ENCODE measurements around the gene PTPN2.

- TF ChIP-seq CTCF (IDR thresholded peaks at IDR 0.05; ENCODE audit: borderline replicate concordance, extremely low read depth, low read length, poor library complexity, severe bottlenecking) (peak; percentile 31), EZH2 (IDR thresholded peaks at IDR 0.05; ENCODE audit: borderline replicate concordance, low read depth, low read length, severe bottlenecking) (no peak)
Observed at GRCh38 chr18:12841070-12841469, 43.0 kb downstream of the PTPN2 start.
